Stomach smooth muscle (tissue), 2 donors: ENCODE results near the gene GABBR1.
"Not testable (repeated sequence)": the region's sequence is repeated elsewhere in the genome, so short reads cannot be mapped to it uniquely, and the experiment has no call there.

Experiments
- H3K27ac ChIP-seq: one replicate; pipeline ENCODE4 v1.7.0; 2013; ENCODE audit warnings: mild to moderate bottlenecking, low read length, inconsistent platforms
- H3K27me3 ChIP-seq, 2 donors: one replicate each; pipeline ENCODE4 v1.7.0; 2013; ENCODE audit warnings: low read length in 2 of 2; ENCODE audit not compliant: insufficient read depth in 2 of 2, control insufficient read depth in 1 of 2
- H3K36me3 ChIP-seq, 2 donors: one replicate each; pipeline ENCODE4 v1.7.0; 2013; ENCODE audit warnings: low read length in 2 of 2; ENCODE audit not compliant: control insufficient read depth in 2 of 2, insufficient read depth in 2 of 2
- H3K4me1 ChIP-seq: one replicate; pipeline ENCODE4 v1.7.0; 2013; ENCODE audit warnings: low read length; ENCODE audit not compliant: control insufficient read depth, insufficient read depth
- H3K4me3 ChIP-seq, 2 donors: one replicate each; pipeline ENCODE4 v1.7.0; 2013; ENCODE audit warnings: low read length in 2 of 2
- H3K9ac ChIP-seq, 2 donors: one replicate each; pipeline ENCODE4 v1.7.0; 2013; ENCODE audit warnings: low read length in 2 of 2, mild to moderate bottlenecking in 1 of 2
- H3K9me3 ChIP-seq, 2 donors: one replicate each; pipeline ENCODE4 v1.7.0; 2013; ENCODE audit warnings: low read length in 2 of 2; ENCODE audit not compliant: control insufficient read depth in 2 of 2
- donor health status: healthy.
- donor health status: Pancreatic carcinoma.

The GABBR1 gene

GRCh38 chr6:29632789-29633533, at the start of gene GABBR1:
Gene GABBR1 (minus strand): TSS chr6:29633183. CDS start chr6:29632385, 798 bp downstream.
- peak within 1 kb of the TSS; percentile 57 to 87 for H3K4me3 ChIP-seq

DNA sequence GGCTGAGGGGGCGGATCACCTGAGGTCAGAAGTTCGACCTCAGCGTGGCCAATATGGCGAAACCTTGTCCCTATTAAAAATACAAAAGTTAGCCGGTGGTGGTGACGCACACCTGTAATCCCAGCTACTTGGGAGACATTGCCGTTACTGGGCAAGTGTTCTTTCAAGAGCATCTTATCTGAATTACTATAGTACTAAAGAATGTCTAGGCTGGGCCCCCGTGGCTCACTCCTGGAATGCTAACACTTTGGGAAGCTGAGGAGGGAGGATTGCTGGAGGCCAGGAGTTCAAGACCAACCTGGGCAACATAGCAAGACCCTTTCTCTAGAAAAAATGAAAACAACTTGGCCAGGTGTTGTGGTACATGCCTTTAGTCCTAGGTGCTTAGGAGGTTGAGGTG, 48.8 kb upstream of the GABBR1 start:
- Histone ChIP-seq H3K9ac (no peak overlapping the region), H3K9me3 (peaks cover 0 to 3% of the 10 kb centered on the region in 2 donors), H3K27ac (no peak overlapping the region), H3K27me3 (peaks cover 0 to 14% of the 10 kb centered on the region in 2 donors), H3K36me3 (no peaks in the 10 kb centered on the region), H3K4me3 (no peak overlapping the region), H3K4me1 (no peaks in the 10 kb centered on the region)

More at GRCh38 chr6:29632789-29633533, at the start of gene GABBR1:
- H3K9ac ChIP-seq: peak within 1 kb of the TSS; percentile 72 to 77
- peaks cover 33% of the 10 kb centered on the region for H3K4me1 ChIP-seq
- no peaks in the 10 kb centered on the region for H3K36me3 ChIP-seq
- H3K27ac ChIP-seq: peak within 1 kb of the TSS; percentile 64
- H3K9me3 ChIP-seq: no peaks in the 10 kb centered on the region
- no peaks in the 10 kb centered on the region for H3K27me3 ChIP-seq

- H3K9ac ChIP-seq: no peak within 1 kb of the TSS
- H3K4me3 ChIP-seq: peak within 1 kb of the TSS in 1 of 2 donors; percentile 12
- no peaks in the 10 kb centered on the region for H3K36me3 ChIP-seq
- peaks cover 0 to 3% of the 10 kb centered on the region in 2 donors for H3K9me3 ChIP-seq
- H3K27me3 ChIP-seq: peaks cover 0 to 14% of the 10 kb centered on the region in 2 donors
- H3K4me1 ChIP-seq: no peaks in the 10 kb centered on the region
- H3K27ac ChIP-seq: no peak within 1 kb of the TSS
These were observed 47.9 kb upstream of the GABBR1 start, which contains the start of gene ZFP57 for GRCh38 chr6:29680904-29681303. Gene ZFP57 (minus strand): TSS chr6:29681152. CDS start chr6:29677003, 4,149 bp downstream.

DNA sequence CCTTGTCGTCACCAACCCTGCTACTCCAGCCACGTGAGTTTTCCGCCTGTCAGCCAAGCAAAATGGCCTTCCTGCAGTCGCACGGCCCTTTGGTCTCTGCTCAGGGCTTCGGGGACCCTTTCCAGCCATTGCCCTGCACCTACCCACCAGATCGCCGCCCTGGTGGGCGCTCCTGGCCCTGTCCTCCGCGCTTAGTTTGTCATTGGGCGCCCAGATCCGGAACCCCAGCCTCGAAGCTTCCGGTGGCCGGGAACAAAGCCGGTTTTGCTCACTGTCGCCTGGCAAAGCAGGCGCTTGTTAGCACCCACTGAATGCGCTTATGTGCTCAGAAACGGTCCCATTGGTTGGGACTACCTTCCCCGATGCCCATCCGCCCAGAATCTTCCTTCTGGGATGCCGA, 47.4 kb upstream of the GABBR1 start:
- Histone ChIP-seq H3K4me1 (no peaks in the 10 kb centered on the region), H3K36me3 (no peaks in the 10 kb centered on the region), H3K27ac (no peak overlapping the region), H3K9me3 (peaks cover 0 to 3% of the 10 kb centered on the region in 2 donors), H3K4me3 (peak overlapping the region in 1 of 2 donors; percentile 12), H3K9ac (no peak overlapping the region), H3K27me3 (peaks cover 0 to 14% of the 10 kb centered on the region in 2 donors)

GRCh38 chr6:29679962-29680361, 47.0 kb upstream of the GABBR1 start:
- no peak overlapping the region for H3K9ac ChIP-seq
- no peaks in the 10 kb centered on the region for H3K4me1 ChIP-seq
- H3K36me3 ChIP-seq: no peaks in the 10 kb centered on the region
- H3K27ac ChIP-seq: no peak overlapping the region
- no peak overlapping the region for H3K4me3 ChIP-seq
- H3K27me3 ChIP-seq: peaks cover 0 to 14% of the 10 kb centered on the region in 2 donors
- H3K9me3 ChIP-seq: peaks cover 0 to under 1% of the 10 kb centered on the region in 2 donors

DNA sequence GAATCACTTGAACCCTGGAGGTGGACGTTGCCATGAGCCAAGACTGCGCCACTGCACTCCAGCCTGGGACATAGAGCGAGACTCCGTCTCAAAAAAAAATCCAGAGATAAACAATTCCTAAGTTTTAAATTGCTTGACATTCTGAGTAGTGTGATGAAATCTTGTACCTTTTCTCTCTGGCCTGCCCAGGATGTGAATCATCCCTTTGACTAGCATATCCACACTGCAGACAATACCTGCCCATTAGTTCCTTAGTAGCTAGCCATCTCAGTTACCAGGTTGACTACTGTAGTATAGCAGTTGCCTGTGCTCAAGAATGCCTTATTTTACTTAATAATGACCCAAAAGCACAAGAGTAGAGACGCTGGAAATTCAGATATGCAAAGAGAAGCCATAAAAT, 45.1 kb upstream of the GABBR1 start:
- H3K27me3 ChIP-seq: peaks cover 0 to 14% of the 10 kb centered on the region in 2 donors
- no peak overlapping the region for H3K4me3 ChIP-seq
- H3K27ac ChIP-seq: no peak overlapping the region
- H3K36me3 ChIP-seq: no peaks in the 10 kb centered on the region
- H3K9ac ChIP-seq: no peak overlapping the region
- H3K4me1 ChIP-seq: no peaks in the 10 kb centered on the region
- no peaks in the 10 kb centered on the region for H3K9me3 ChIP-seq

DNA sequence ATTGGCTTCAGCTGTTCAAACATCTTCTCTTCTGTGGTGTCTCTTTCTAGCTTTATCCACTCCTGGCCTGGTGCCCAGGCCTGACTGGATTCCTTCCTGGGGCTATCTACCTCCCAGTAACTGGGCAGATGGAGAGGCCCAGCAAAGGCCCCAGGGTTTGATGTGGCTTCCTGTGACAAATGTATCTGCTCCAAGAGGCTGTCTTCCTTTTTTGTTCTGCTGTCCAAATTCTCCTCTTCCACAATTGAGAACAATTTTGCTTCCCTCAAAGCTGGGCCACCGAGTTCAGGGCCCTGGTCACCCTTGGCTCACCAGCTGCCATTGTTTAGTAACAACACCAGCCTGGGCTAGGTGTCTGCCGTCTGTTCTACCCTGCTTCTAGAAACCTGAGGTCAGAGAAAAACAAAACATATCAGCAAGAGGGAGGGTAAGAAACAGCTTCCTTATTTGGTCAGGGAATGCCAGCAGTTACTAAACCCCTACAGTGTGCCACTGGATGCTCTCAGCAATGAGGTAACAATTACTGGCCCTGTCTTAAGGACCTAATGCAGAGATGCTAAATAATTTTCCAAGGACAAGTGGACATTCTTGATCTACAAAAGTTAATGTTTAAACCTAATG, 44.1 kb upstream of the GABBR1 start:
- Histone ChIP-seq H3K9ac (no peak overlapping the region), H3K36me3 (no peaks in the 10 kb centered on the region), H3K9me3 (no peaks in the 10 kb centered on the region), H3K27me3 (peaks cover 0 to 14% of the 10 kb centered on the region in 2 donors), H3K27ac (no peak overlapping the region), H3K4me3 (no peak overlapping the region), H3K4me1 (no peaks in the 10 kb centered on the region)

- Histone ChIP-seq H3K27ac (no peak overlapping the region), H3K9me3 (no peaks in the 10 kb centered on the region), H3K27me3 (peaks cover 7% of the 10 kb centered on the region in 2 donors)
These were observed 42.6 kb upstream of the GABBR1 start for GRCh38 chr6:29675561-29675960.

GRCh38 chr6:29674008-29674407, 41.0 kb upstream of the GABBR1 start:
- Histone ChIP-seq H3K27me3 (peaks cover 0 to 7% of the 10 kb centered on the region in 2 donors), H3K4me3 (no peak overlapping the region), H3K36me3 (no peaks in the 10 kb centered on the region), H3K4me1 (no peaks in the 10 kb centered on the region), H3K27ac (no peak overlapping the region), H3K9me3 (no peaks in the 10 kb centered on the region), H3K9ac (no peak overlapping the region)

More at GRCh38 chr6:29675561-29675960, 42.6 kb upstream of the GABBR1 start:
- H3K4me3 ChIP-seq: no peak overlapping the region
- H3K9ac ChIP-seq: no peak overlapping the region
- H3K36me3 ChIP-seq: no peaks in the 10 kb centered on the region
- H3K4me1 ChIP-seq: no peaks in the 10 kb centered on the region

- Histone ChIP-seq H3K9ac (no peak overlapping the region), H3K4me1 (no peaks in the 10 kb centered on the region), H3K4me3 (no peak overlapping the region), H3K9me3 (no peaks in the 10 kb centered on the region), H3K27ac (no peak overlapping the region), H3K36me3 (no peaks in the 10 kb centered on the region), H3K27me3 (peaks cover 0 to 7% of the 10 kb centered on the region in 2 donors)
These were observed 40.2 kb upstream of the GABBR1 start for GRCh38 chr6:29673161-29673560.

DNA sequence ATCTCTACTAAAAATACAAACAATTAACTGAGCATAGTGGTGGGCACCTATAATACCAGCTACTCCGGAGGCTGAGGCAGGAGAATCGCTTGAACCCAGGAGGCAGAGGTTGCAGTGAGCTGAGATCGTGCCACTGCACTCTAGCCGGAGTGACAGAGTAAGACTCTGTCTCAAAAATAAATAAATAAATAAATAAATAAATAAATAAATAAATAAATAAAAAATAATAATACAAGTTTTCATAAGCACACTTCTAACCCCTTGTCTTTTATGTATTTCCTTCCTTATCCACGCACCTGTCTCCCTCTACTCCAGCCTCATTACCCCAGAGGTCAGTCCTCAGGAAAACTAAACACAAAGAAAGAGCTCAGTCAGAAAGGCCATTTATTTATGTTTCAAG, 39.1 kb upstream of the GABBR1 start:
- not testable (repeated sequence) for H3K27me3 ChIP-seq, H3K9ac ChIP-seq, H3K9me3 ChIP-seq, H3K4me3 ChIP-seq, H3K27ac ChIP-seq, H3K36me3 ChIP-seq, H3K4me1 ChIP-seq
